Measurements from ENCODE around the gene DEPP1. TPM values are rescaled to one million over a fixed set of nuclear protein-coding genes. Genes with fewer than 3 reads are reported as not detected.

DEPP1 gene
- total and polyA plus RNA-seq, 3 donors from 2014 or later: 29.1 to 84.9 (median 33.1) TPM

GRCh38 chr10:44962870-44963738 is 15.5 kb downstream of the DEPP1 start:
- 84 to 88% methylated on average over 19 of the region's 19 CpGs for WGBS, 2 donors
- no peak for TF ChIP-seq POLR2A (IDR thresholded peaks at IDR 0.05)
- no peak for TF ChIP-seq CTCF (IDR thresholded peaks at IDR 0.05)
- peaks cover 43% of the 10 kb centered on the region for H3K4me1 ChIP-seq

GRCh38 chr10:44961931-44962750 is 16.5 kb downstream of the DEPP1 start:
- 88 to 91% methylated on average over 11 of the region's 11 CpGs for WGBS, 2 donors
- intact Hi-C loops (cut with DNase I; ENCODE audit: low total_unique reads): no loop called here
- H3K36me3 ChIP-seq (ENCODE audit: low read depth, missing control alignments): no peaks in the 10 kb centered on the region
- no peak overlapping the region for H3K4me3 ChIP-seq
- no peaks in the 10 kb centered on the region for H3K27me3 ChIP-seq
- no peak for DNase-seq
- no peaks in the 10 kb centered on the region for H3K9me3 ChIP-seq
- peaks cover 34% of the 10 kb centered on the region for H3K4me1 ChIP-seq
- no peak for TF ChIP-seq CTCF (IDR thresholded peaks at IDR 0.05)
- TF ChIP-seq POLR2A (IDR thresholded peaks at IDR 0.05): no peak
- peak overlapping the region in 1 of 2 donors; percentile 83 for H3K27ac ChIP-seq

More at GRCh38 chr10:44962870-44963738, 15.5 kb downstream of the DEPP1 start:
- H3K9me3 ChIP-seq: no peaks in the 10 kb centered on the region
- no peak for DNase-seq
- intact Hi-C loops (cut with DNase I; ENCODE audit: low total_unique reads): no loop called here
- no peaks in the 10 kb centered on the region for H3K27me3 ChIP-seq
- no peak overlapping the region for H3K4me3 ChIP-seq
- H3K36me3 ChIP-seq (ENCODE audit: low read depth, missing control alignments): no peaks in the 10 kb centered on the region
- H3K27ac ChIP-seq: peak overlapping the region; percentile 66 to 81

- H3K27ac ChIP-seq: peak overlapping the region in 1 of 2 donors; percentile 83
- no peaks in the 10 kb centered on the region for H3K36me3 ChIP-seq (ENCODE audit: low read depth, missing control alignments)
- peaks cover 36% of the 10 kb centered on the region for H3K4me1 ChIP-seq
- no peak for DNase-seq
- H3K4me3 ChIP-seq: peak overlapping the region in 1 of 2 donors; percentile 82
- intact Hi-C loops (cut with DNase I; ENCODE audit: low total_unique reads): no loop called here
- 52 to 73% methylated on average over 4 of the region's 4 CpGs for WGBS, 2 donors
- H3K27me3 ChIP-seq: no peaks in the 10 kb centered on the region
- no peaks in the 10 kb centered on the region for H3K9me3 ChIP-seq
- TF ChIP-seq POLR2A (IDR thresholded peaks at IDR 0.05) (no peak), CTCF (IDR thresholded peaks at IDR 0.05) (no peak)
These were observed 17.4 kb downstream of the DEPP1 start for GRCh38 chr10:44961230-44961571.

GRCh38 chr10:44960482-44961229 is 18.0 kb downstream of the DEPP1 start:
- no peak for DNase-seq

More at GRCh38 chr10:44960482-44961229, 18.0 kb downstream of the DEPP1 start:
- H3K27me3 ChIP-seq: no peaks in the 10 kb centered on the region
- peak overlapping the region; percentile 14 to 83 for H3K27ac ChIP-seq
- no peaks in the 10 kb centered on the region for H3K9me3 ChIP-seq
- intact Hi-C loops (cut with DNase I; ENCODE audit: low total_unique reads): no loop called here
- TF ChIP-seq POLR2A (IDR thresholded peaks at IDR 0.05) (no peak), CTCF (IDR thresholded peaks at IDR 0.05) (no peak)
- H3K36me3 ChIP-seq (ENCODE audit: low read depth, missing control alignments): no peaks in the 10 kb centered on the region
- H3K4me1 ChIP-seq: peaks cover 40% of the 10 kb centered on the region
- H3K4me3 ChIP-seq: peak overlapping the region; percentile 75 to 82
- WGBS, 2 donors: 55 to 63% methylated on average over 7 of the region's 7 CpGs
